Middle frontal gyrus (tissue), 1 donor: ENCODE data around the gene TAB3.
"Not testable (repeated sequence)": the region's sequence is repeated elsewhere in the genome, so short reads cannot be mapped to it uniquely, and the experiment has no call there.

Source experiments
- DNase-seq: peaks from one replicate; pipeline ENCODE4 v3.0.0-alpha.2; 2015; ENCODE audit warnings: low spot score; ENCODE audit errors: extremely low spot score

The TAB3 gene

DNA sequence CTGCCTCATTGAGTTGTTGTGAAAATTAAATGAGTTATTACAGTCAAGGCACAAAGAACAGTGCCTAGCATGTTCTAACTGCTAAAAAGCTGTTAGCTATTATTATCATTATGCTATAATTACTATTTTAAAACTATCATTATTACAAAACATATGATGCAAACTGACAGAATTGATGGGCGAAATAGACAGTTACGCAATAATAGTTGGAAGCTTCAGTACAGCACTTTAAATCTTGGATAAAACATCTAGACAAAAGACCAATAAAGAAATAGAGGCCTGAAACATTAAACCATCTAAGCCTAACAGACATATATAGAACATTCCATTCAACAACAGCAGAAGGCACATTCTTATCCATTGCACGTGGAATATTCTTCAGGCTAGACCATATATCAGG, 73.0 kb downstream of the TAB3 start:
- no peak for DNase-seq

DNA sequence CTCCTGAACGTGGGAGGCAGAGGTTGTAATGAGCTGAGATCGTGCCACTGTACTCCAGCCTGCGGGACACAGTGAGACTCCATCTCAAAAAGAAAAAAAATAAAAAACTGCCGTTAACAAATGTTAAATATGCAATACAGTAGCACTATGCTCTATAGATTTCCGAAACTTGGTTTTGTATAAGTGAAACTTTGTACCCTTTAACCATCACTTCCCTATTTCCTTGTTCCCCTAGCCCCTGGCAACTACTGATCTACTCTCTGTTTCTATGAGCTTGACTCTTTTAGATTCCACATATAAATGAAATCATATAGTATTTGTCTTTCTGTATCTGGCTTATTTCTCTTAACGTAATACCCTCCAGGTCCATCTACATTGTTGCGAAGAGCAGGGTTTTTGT, 74.1 kb downstream of the TAB3 start:
- DNase-seq: no peak

DNA sequence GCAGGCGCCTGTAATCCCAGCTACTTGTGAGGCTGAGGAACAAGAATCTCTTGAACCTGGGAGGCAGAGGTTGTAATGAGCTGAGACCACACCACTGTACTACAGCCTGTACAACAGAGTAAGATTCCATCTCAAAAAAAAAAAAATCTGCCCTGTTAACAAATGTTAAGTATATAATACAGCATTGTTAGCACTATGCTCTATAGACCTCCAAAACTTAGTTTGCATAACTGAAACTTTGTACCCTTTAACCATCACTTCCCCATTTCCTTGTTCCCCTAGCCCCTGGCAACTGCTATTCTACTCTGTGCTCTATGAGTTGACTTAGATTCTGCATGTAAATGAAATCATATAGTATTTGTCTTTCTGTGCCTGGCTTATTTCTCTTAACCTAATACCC, 76.7 kb downstream of the TAB3 start:
- no peak for DNase-seq

DNA sequence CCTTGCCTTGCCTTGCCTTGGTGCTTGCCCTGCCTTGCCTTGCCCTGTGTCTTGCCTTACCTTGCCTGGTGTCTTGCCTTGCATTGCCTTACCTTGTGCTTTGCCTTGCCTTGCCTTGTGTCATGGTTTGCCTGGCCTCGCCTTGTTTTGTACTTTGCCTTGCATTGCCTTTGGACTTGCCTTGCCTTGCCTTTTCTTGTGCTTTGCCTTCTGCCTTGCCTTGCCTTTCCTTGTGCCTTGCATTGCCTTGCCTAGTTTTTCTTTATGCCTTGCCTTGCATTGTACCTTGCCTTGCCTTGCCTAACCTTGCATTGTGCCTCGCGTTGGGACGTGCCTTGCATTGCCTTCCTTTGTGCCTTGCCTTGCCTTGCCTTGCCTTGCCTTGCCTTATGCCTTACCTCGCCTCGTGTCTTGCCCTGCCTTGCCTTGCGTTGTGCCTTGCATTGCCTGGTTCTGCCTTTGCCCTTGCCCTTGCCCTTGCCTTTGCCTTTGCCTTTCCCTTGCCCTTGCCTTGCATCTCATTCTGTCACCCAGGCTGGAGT, 82.8 kb downstream of the TAB3 start:
- DNase-seq: no peak

DNA sequence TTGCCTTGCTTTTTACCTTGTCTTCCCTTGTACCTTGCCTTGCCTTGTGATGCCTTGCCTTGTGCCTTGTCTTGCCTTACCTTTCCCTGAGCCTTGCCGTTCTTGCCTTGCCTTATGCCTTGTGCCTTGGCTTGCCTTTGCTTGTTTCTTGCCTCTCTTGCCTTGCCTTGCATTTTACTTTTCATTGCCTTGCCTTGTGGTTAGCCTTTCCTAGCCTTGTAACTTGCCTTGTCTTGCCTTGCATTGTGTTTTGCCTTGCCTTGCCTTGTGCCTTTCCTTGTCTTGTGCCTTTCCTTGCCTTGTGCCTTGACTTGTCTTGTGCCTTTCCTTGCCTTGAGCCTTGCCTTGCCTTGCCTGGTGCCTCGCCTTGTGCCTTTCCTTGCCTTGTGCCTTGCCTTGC, 84.6 kb downstream of the TAB3 start:
- DNase-seq: no peak

DNA sequence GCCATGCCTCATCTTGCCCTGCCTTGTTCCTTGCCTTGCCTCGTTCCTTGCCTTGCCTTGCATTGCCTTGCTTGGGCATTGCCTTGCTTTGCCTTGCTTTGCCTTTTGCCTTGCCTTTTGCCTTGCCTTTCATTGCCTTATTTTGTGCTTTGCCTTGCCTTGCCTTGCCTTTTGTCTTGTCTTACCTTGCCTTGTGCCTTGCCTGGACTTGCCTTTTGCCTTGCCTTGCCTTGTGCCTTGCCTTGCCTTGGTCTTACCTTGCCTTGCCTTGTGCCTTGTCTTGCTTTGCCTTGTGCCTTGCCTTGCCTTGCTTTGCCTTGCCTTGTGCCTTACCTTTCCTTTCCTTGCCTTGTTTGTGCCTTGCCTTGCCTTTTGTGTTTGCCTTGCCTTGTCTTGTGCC, 88.2 kb downstream of the TAB3 start:
- DNase-seq: no peak

DNA sequence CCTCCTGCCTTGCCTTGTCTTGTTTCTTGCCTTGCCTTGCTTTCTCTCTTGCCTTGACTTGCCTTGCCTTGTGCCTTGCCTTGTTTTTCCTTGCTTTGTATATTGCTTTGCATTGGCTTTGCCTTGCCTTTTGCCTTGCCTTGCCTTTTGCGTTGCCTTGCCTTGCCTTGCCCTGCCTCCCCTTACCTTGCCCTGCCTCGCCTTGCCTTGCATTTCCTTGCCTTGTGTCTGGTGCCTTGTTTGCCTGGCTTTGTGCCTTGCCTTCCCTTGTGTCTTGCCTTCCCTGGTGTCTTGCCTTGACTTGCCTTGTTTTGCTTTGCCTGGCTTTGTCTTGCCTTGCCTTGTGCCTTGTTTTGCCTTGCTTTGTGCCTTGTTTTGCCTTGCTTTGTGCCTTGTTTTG, 89.7 kb downstream of the TAB3 start:
- DNase-seq: no peak

DNA sequence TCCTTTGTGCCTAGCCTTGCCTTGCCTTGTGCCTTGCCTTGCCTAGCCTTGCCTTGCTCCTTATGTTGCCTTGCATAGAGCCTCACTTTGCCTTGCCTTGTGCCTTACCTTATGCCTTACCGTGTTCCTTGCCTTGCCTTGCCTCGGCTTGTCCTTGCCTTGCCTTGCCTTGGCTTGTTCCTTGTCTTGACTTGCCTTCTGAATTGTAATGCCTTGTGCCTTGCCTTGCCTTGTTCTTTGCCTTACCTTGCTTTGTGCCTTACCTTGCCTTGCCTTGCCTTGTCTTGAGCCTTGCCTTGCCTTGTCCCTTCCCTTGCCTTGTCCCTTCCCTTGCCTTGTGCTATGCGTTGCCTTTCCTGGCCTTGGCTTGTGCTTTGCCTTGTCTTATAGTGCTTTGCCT, 90.2 kb downstream of the TAB3 start:
- DNase-seq: no peak

DNA sequence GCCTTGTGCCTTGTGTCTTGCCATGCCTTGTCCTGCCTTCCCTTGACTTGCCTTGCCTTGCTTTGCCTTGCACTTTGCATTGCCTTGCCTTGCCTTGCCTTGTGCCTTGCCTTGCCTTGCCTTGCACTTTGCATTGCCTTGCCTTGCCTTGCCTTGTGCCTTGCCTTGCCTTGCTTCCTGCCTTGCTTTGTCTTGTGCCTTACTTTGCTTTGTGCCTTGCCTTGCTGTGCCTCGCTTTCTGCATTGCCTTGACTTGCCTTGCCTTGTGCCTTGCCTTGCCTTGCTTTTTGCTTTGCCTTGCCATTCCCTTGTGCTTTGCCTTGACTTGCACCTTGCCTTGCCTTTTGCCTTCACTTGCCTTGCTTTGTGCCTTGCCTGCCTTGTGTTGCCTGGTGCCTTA, 91.8 kb downstream of the TAB3 start:
- DNase-seq: not testable (repeated sequence)

DNA sequence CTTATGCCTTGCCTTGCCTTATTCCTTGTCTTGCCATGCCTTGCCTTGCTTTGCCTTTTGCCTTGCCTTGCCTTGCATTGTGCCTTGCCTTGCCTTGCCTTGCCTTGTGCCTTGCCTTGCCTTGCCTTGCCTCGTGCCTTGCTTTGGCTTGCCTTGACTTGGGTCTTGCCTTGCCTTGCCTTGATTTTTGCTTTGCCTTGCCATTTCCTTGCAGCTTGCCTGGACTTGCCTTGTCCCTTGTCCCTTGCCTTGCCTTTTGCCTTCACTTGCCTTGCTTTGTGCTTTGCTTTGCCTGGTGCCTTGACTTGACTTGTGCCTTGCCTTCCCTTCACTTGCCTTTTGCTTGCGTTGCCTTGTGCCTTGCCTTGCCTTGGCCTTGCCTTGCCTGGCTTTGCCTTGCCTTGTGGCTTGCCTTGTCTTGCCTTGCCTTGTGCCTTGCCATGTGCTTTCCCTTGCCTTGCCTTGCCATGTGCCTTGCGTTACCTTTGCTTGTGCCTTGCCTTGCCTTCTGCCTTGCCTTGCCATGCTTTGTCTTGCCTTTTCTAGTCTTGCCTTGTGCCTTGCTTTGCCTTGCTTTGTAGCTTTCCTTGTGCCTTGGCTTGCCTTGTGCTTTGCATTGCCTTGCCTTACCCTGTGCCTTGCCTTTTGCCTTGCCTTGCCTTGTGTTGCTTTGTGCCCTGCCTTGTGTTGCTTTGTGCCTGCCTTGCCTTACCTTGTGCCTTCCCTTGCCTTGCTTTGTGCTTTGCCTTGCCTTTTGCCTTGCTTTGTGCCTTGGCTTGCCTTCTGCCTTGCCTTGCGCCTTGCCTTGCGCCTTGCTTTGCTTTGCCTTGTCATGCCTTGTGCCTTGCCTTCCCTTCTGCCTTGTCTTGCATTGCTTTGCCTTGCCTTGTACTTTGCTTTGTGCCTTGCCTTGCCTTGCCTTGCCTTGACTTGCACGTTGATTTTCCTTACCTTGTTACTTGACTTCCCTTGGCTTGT, 92.8 kb downstream of the TAB3 start:
- DNase-seq: no peak

DNA sequence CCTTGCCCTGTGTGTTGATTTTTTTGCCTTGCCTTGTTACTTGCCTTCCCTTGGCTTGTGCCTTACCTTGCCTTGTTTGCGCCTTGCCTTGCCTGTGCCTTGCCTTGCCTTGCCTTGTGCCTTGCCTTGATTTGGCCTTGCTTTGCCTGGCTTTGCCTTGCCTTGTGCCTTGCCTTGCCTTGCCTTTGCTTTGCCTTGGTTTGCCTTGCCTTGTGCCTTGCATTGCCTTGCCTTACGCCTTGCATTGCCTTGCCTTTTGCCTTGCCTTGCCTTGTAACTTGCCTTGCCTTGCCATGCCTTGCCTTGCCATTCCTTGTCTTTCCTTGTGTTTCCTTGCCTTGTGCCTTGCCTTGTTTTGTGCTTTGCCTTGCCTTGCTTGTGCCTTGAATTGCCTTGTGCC, 94.6 kb downstream of the TAB3 start:
- no peak for DNase-seq

DNA sequence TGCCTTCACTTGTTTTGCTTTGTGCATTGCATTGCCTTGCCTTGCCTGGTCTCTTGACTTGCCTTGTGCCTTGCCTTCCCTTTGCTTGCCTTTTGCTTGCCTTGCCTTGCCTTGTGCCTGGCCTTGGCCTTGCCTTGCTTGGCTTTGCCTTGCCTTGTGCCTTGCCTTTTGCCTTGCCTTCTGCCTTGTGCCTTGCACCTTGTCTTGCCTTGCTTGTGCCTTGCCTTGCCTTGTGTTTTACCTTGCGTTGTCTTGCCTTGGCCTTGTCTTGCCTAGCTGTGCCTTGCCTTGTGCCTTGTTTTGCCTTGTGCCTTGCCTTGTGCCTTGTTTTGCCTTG, 95.3 kb downstream of the TAB3 start:
- no peak for DNase-seq

DNA sequence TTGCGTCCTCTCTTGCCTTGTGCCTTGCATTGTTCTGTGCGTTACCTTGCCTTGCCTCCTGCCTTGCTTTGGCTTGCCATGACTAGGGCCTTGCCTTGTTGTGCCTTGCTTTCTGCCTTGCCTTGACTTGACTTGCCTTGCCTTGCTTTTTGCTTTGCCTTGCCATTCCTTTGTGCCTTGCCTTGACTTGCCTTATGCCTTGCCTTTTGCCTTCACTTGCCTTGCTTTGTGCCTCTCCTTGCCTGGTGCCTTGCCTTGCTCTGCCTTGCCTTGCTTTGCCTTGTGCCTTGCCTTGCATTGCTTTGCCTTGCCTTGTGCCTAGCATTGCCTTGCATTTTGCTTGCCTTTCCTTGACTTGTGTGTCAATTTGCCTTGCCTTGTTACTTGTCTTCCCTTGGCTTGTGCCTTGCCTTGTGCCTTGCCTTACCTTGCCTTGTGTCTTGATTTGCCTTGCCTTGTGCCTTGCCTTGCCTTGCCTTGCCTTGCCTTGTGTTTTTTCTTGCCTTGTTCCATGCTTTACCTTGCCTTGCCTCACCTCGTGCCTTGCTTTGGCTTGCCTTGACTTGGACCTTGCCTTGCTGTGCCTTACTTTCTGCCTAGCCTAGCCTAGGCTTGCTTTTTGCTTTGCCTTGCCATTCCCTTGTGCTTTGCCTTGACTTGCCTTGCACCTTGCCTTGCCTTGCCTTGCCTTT, 95.8 kb downstream of the TAB3 start:
- no peak for DNase-seq

DNA sequence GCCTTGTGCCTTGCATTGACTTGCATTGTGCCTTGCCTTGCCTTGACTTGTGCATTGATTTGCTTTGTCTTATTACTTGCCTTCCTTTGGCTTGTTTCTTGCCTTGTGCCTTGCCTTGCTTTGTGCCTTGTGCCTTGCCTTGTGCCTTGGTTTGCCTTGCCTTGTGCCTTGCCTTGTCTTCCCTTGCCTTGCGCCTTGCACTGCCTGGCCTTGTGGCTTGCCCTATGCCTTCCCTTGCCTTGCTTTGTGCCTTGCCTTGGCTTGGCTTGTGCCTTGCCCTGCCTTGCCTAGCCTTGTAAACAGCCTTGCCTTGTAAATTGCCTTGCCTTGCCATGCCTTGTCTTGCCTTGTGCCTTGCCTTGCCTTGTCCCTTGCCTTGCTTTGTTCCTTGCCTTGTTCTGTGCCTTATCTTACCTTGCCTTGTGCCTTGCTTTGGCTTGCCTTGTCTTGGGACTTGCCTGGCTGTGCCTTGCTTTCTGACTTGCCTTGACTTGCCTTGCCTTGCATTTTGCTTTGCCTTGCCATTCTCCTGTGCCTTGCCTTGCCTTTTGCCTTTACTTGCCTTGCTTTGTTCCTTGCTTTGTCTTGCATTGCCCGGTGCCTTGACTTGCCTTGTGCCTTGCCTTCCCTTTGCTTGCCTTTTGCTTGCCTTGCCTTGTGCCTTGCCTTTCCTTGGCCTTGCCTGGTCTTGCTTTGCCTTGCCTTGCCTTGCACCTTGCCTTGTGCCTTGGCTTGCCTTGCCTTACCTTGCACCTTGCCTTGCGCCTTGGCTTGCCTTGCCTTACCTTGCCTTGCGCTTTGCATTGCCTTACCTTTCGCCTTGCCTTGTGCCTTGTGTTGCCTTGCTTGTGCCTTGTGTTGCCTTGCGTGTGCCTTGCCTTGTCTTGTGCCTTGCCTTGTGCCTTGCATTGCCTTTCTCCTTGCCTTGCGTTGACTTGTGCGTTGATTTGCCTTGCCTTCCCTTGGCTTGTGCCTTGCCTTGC, 97.5 kb downstream of the TAB3 start:
- DNase-seq: no peak

DNA sequence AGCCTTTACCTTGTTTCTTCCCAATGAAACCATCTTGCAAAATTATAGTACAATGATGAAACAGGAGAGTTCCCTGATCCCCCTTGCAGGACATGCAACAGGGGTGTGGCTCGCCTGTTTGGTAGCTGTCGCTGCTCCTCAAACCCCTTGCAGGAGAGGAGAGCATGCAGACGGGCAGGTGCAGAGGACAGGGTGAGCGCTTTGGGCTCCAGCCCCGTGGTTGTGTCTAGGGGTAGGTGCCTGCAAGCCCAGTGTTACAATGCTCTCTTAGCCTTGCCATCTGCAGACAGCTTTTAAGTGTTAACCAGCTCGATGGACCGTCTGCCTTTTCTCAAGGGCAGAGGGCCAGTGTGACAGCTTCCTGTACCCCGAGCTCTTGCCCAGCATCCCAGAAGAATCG, 102.0 kb downstream of the TAB3 start:
- no peak for DNase-seq

DNA sequence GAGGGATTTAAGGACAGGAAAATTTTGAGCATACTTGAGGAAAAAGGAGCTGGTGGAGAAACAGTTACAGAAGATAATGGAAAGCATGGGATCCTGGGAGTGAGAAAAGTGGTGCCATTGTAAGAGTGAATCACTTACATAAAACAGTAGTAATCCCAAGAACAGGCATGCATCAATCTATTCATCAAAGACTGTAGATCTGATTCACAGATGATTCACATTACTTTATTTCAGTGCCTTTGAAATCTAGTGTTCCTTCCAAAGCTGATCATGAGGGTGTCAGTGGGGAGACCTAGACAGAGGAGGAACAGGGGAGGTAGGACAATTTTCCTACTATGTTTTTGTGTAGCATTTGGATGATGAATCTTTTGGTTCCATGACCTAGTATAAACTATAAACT, 102.7 kb downstream of the TAB3 start:
- DNase-seq: no peak

DNA sequence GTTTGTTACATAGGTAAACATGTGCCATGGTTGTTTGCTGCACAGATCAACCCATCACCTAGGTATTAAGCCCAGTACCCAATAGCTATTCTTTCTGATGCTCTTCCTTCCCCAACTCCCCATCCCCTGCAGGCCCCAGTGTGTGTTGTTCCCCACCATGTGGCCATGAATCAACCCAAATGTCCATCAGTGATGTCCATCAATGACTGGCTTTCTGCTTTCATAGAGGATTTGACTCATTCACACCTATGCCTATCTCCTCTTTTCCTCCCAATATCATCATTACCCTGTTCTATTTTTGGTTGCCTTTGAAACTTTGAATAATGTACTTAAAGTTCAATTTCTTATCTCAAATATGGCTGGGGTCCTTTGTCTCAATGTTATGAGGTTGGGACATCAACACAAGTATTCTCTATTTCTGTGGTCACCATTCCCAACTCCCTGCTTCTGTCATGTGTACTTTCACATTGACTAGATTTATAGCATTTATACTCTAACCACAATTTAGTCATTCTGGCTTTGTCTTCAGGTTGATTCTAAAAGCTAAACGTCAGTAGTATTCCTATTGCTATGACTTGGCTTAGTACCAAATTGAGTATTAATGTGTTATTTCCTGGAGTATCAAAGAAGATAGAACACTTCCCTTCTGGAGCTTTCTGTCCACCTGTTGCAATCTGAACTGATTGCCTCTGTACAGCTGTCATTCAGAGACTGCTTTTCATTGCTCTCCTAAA, 107.2 kb downstream of the TAB3 start:
- no peak for DNase-seq

DNA sequence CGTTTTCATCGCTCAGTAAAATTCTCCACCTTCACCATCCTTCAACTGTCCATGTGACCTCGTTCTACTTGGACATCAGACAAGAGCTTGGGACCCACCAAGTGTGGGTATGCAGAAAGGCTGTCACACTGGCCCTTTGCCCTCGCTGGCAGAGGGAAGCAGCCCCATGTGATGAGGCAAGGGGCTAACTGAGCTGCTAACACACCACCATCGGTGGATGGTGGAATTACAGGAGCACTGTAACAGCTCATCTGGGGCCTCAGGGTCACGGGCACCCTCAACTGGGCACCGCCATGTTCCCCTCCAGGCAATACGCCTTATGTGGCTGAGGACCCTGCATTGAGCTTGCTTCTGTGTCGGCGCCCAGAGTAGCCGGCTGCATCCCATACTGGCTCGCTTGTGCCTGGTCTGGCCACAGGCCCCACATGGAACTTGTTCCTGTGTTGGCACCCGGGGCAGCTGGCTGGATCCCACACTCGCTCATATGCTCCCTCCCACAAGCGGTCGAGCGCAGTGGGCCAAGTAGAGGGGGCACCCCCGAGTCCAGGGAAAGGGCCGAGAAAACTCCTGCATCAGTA, 109.5 kb downstream of the TAB3 start:
- DNase-seq: no peak

DNA sequence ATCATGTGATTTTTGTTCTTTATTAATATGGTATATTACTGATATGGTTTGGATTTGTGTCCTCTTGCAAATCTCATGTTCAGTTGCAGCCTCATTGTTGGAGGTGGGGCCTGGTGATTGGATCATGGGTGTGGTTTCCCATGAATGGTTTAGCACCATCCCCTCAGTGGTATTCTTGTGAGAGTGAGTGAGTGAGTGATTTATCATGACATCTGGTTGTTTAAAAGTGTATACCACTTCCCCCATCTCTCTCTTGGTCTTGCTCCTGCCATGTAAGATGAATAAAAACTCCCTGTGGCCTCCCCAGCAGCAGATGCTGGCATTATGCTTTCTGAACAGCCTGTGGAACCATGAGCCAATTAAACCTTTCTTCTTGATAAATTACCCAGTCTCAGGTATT, 111.5 kb downstream of the TAB3 start:
- no peak for DNase-seq
